SK-N-SH treated with all-trans-retinoic acid at 6 μM for 48 hours (cell line): Measurements from ENCODE around the gene MAX.

Experiments
- ATAC-seq: fragments of 200-7000 bp; cut with Tn5 transposase; 3 replicates; pipeline ENCODE4 v1.9.1; 2020; ENCODE audit warnings: mild to moderate bottlenecking, moderate library complexity
- ARNTL ChIP-seq: fragments of 450-650 bp; formaldehyde crosslinking; IDR thresholded peaks from 2 replicates; pipeline ENCODE4 v1.5.0; 2020; ENCODE audit warnings: low read depth, mild to moderate bottlenecking, moderate library complexity, borderline replicate concordance
- BACH2 ChIP-seq: fragments of 250-450 bp; sonication (Bioruptor Pico); IDR thresholded peaks from 2 replicates; pipeline ENCODE4 v1.9.0; 2021; ENCODE audit warnings: mild to moderate bottlenecking, borderline replicate concordance
- CSRNP3 ChIP-seq: fragments of 250-450 bp; sonication (Bioruptor Pico); IDR thresholded peaks from 2 replicates; pipeline ENCODE4 v1.5.1; 2021; ENCODE audit warnings: mild to moderate bottlenecking, moderate library complexity
- ESRRG ChIP-seq: fragments of 250-450 bp; sonication (Bioruptor Pico); IDR thresholded peaks from 2 replicates; pipeline ENCODE4 v1.6.1; 2021; ENCODE audit warnings: mild to moderate bottlenecking
- ISL1 ChIP-seq: fragments of 250-450 bp; sonication (Bioruptor Pico); IDR thresholded peaks from 2 replicates; pipeline ENCODE4 v2.1.2; 2022; ENCODE audit warnings: mild to moderate bottlenecking, moderate library complexity
- OSR1 ChIP-seq: fragments of 250-450 bp; sonication (Bioruptor Pico); IDR thresholded peaks from 2 replicates; pipeline ENCODE4 v1.8.0; 2022; ENCODE audit warnings: moderate library complexity, mild to moderate bottlenecking, inconsistent platforms
- PATZ1 ChIP-seq: fragments of 250-450 bp; sonication (Bioruptor Pico); IDR thresholded peaks from 2 replicates; pipeline ENCODE4 v1.8.0; 2020; ENCODE audit warnings: mild to moderate bottlenecking, moderate library complexity, borderline replicate concordance
- POU6F1 ChIP-seq: fragments of 250-450 bp; sonication (Bioruptor Pico); IDR thresholded peaks from 2 replicates; pipeline ENCODE4 v1.8.0; 2021; ENCODE audit warnings: low read depth, mild to moderate bottlenecking, moderate library complexity, borderline replicate concordance
- RARB ChIP-seq: fragments of 250-450 bp; sonication (Bioruptor Pico); IDR thresholded peaks from 2 replicates; pipeline ENCODE4 v1.8.0; 2021; ENCODE audit warnings: mild to moderate bottlenecking, moderate library complexity
- SNAI2 ChIP-seq: fragments of 250-450 bp; sonication (Bioruptor Pico); IDR thresholded peaks from 2 replicates; pipeline ENCODE4 v1.5.0; 2020; ENCODE audit warnings: mild to moderate bottlenecking, moderate library complexity
- TCF4 ChIP-seq: fragments of 250-450 bp; sonication (Bioruptor Pico); IDR thresholded peaks from 2 replicates; pipeline ENCODE4 v1.8.0; 2021; ENCODE audit warnings: mild to moderate bottlenecking, moderate library complexity, borderline replicate concordance
- TOX ChIP-seq: fragments of 250-450 bp; sonication (Bioruptor Pico); IDR thresholded peaks from 2 replicates; pipeline ENCODE4 v1.8.0; 2021; ENCODE audit warnings: mild to moderate bottlenecking, moderate library complexity, borderline replicate concordance
- TSHZ2 ChIP-seq: fragments of 250-450 bp; sonication (Bioruptor Pico); IDR thresholded peaks from 2 replicates; pipeline ENCODE4 v1.5.0; 2020; ENCODE audit warnings: mild to moderate bottlenecking, moderate library complexity
- ZC3H10 ChIP-seq: fragments of 250-450 bp; sonication (Bioruptor Pico); IDR thresholded peaks from 2 replicates; pipeline ENCODE4 v1.5.1; 2021; ENCODE audit warnings: mild to moderate bottlenecking, moderate library complexity
- ZNF70 ChIP-seq: fragments of 450-650 bp; formaldehyde crosslinking; IDR thresholded peaks from 2 replicates; pipeline ENCODE4 v1.5.0; 2020; ENCODE audit warnings: mild to moderate bottlenecking, moderate library complexity
- ZNF8 ChIP-seq: fragments of 450-650 bp; formaldehyde crosslinking; IDR thresholded peaks from 2 replicates; pipeline ENCODE4 v1.5.0; 2020; ENCODE audit warnings: mild to moderate bottlenecking, moderate library complexity

MAX gene

GRCh38 chr14:65106316-65106715 is 4.0 kb upstream of the MAX start:
- ATAC-seq: no peak
- TF ChIP-seq ZNF8 (no peak), PATZ1 (no peak), ZNF70 (no peak), TOX (no peak), TSHZ2 (no peak), OSR1 (CRISPR knock-in tag) (no peak), TCF4 (CRISPR knock-in tag) (no peak), ESRRG (CRISPR knock-in tag) (no peak), POU6F1 (CRISPR knock-in tag) (no peak), CSRNP3 (CRISPR knock-in tag) (no peak), ZC3H10 (CRISPR knock-in tag) (no peak)
- TF ChIP-seq, all 23 proteins: peak for 0

- TF ChIP-seq SNAI2 (CRISPR knock-in tag): no peak
- TF ChIP-seq ISL1 (CRISPR knock-in tag): no peak
- no peak for TF ChIP-seq BACH2 (CRISPR knock-in tag)
- no peak for TF ChIP-seq TCF4 (CRISPR knock-in tag)
- TF ChIP-seq ARNTL (CRISPR knock-in tag): no peak
- TF ChIP-seq ESRRG (CRISPR knock-in tag): no peak
- TF ChIP-seq RARB: no peak
- ATAC-seq: no peak
Observed at GRCh38 chr14:65104791-65105190, 2.5 kb upstream of the MAX start.

- ATAC-seq: peak; percentile 24
- no peak for TF ChIP-seq ESRRG (CRISPR knock-in tag)
- no peak for TF ChIP-seq TSHZ2
Observed at GRCh38 chr14:65103150-65103760, 938 bp upstream of the MAX start.
